HEK293 (cell line): ENCODE results near the gene CLPSL2.

Source experiments
- CTCF ChIA-PET: fragments of 350-600 bp; formaldehyde crosslinking; extraction: SDS; loops from one replicate; lab custom pipeline; 2021; ENCODE audit warnings: antibody characterized with exemption; lab: Yijun Ruan, JAX
- POLR2A ChIA-PET: fragments of 300-600 bp; formaldehyde crosslinking; extraction: SDS; loops from one replicate; lab custom pipeline; 2020; ENCODE audit warnings: antibody characterized with exemption, inconsistent platforms; lab: Yijun Ruan, JAX
- H3K27ac ChIP-seq: fragments of 200-500 bp; sonication (Bioruptor generic); 2 replicates; pipeline ENCODE4 v1.5.1; 2014; ENCODE audit warnings: low read depth, low read length, control low read depth, inconsistent platforms; ENCODE audit errors: extremely low read depth
- H3K36me3 ChIP-seq, 2 experiments: fragments of 200-500 bp in 1 of 2; sonication (Bioruptor generic) in 1 of 2; 1 replicate in 1 of 2; 2 replicates in 1 of 2; pipeline ENCODE4 v1.5.1; 2014 to 2017; ENCODE audit warnings: inconsistent platforms in 2 of 2, low read length in 2 of 2; ENCODE audit not compliant: control insufficient read depth in 2 of 2, insufficient read depth in 1 of 2
- H3K4me1 ChIP-seq: fragments of 200-500 bp; sonication (Bioruptor generic); 2 replicates; pipeline ENCODE4 v1.5.1; 2014; ENCODE audit warnings: mild to moderate bottlenecking, low read length, inconsistent platforms; ENCODE audit not compliant: control insufficient read depth, insufficient read depth
- H3K4me3 ChIP-seq: 2 replicates; pipeline ENCODE4 v1.5.1; 2011; ENCODE audit warnings: low read depth, mild to moderate bottlenecking, control low read depth, low read length, moderate library complexity
- H3K9me3 ChIP-seq: fragments of 200-500 bp; sonication (Bioruptor generic); 2 replicates; pipeline ENCODE4 v1.5.1; 2014; ENCODE audit warnings: low read depth, low read length, inconsistent platforms; ENCODE audit not compliant: control insufficient read depth, insufficient read depth
- GLIS1 ChIP-seq: fragments of 450-650 bp; formaldehyde crosslinking; IDR thresholded peaks from 2 replicates; pipeline ENCODE4 v1.5.1; 2016; ENCODE audit warnings: missing biosample characterization, missing genetic modification characterization
- WT1 ChIP-seq: fragments of 450-650 bp; formaldehyde crosslinking; IDR thresholded peaks from 2 replicates; pipeline ENCODE4 v1.5.1; 2016; ENCODE audit warnings: missing biosample characterization, missing genetic modification characterization
- ZBTB1 ChIP-seq: fragments of 450-650 bp; formaldehyde crosslinking; IDR thresholded peaks from 2 replicates; pipeline ENCODE4 v1.5.1; 2016; ENCODE audit warnings: missing biosample characterization, missing genetic modification characterization
- ZFHX2 ChIP-seq: fragments of 450-650 bp; formaldehyde crosslinking; conservative IDR thresholded peaks from 2 replicates; pipeline ENCODE4 v1.5.1; 2016; ENCODE audit warnings: missing biosample characterization, missing genetic modification characterization
- ZNF157 ChIP-seq: fragments of 450-650 bp; formaldehyde crosslinking; IDR thresholded peaks from 2 replicates; pipeline ENCODE4 v1.5.1; 2016; ENCODE audit warnings: missing biosample characterization, missing genetic modification characterization
- ZNF24 ChIP-seq: fragments of 450-650 bp; formaldehyde crosslinking; IDR thresholded peaks from 2 replicates; pipeline ENCODE4 v1.5.1; 2016; ENCODE audit warnings: missing biosample characterization, missing genetic modification characterization
- ZNF266 ChIP-seq: fragments of 450-650 bp; formaldehyde crosslinking; IDR thresholded peaks from 2 replicates; pipeline ENCODE4 v1.5.1; 2016; ENCODE audit warnings: missing biosample characterization, missing genetic modification characterization, low read depth
- ZNF404 ChIP-seq: fragments of 450-650 bp; formaldehyde crosslinking; IDR thresholded peaks from 2 replicates; pipeline ENCODE4 v1.5.1; 2017; ENCODE audit warnings: missing biosample characterization, missing genetic modification characterization
- ZNF555 ChIP-seq: fragments of 450-650 bp; formaldehyde crosslinking; conservative IDR thresholded peaks from 2 replicates; pipeline ENCODE4 v1.5.1; 2017; ENCODE audit warnings: missing biosample characterization, mild to moderate bottlenecking, missing genetic modification characterization, inconsistent platforms
- ZNF585B ChIP-seq: fragments of 450-650 bp; formaldehyde crosslinking; IDR thresholded peaks from 2 replicates; pipeline ENCODE4 v1.5.1; 2016; ENCODE audit warnings: missing biosample characterization, missing genetic modification characterization
- ZNF626 ChIP-seq: fragments of 450-650 bp; sonication (Bioruptor Pico); formaldehyde crosslinking; IDR thresholded peaks from 2 replicates; pipeline ENCODE4 v1.5.1; 2018; ENCODE audit warnings: missing biosample characterization, missing genetic modification characterization, inconsistent platforms
- ZNF654 ChIP-seq: fragments of 450-650 bp; formaldehyde crosslinking; IDR thresholded peaks from 2 replicates; pipeline ENCODE4 v1.5.1; 2016; ENCODE audit warnings: low read depth, missing biosample characterization, missing genetic modification characterization
- TF ChIP-seq, protein P1 (sequence below): IDR thresholded peaks from 2 replicates; pipeline ENCODE4 v1.6.1; 2011; ENCODE audit warnings: mild to moderate bottlenecking, low read depth, low read length, borderline replicate concordance
- TF ChIP-seq, protein P2 (sequence below): fragments of 450-650 bp; formaldehyde crosslinking; IDR thresholded peaks from 2 replicates; pipeline ENCODE4 v1.5.1; 2016; ENCODE audit warnings: missing biosample characterization, missing genetic modification characterization, low read depth
- TF ChIP-seq, protein P3 (sequence below): fragments of 450-650 bp; formaldehyde crosslinking; IDR thresholded peaks from 2 replicates; pipeline ENCODE4 v1.5.1; 2016; ENCODE audit warnings: missing biosample characterization, missing genetic modification characterization
- TF ChIP-seq, protein P4 (sequence below): fragments of 450-650 bp; formaldehyde crosslinking; IDR thresholded peaks from 2 replicates; pipeline ENCODE4 v1.5.1; 2016; ENCODE audit warnings: missing biosample characterization, missing genetic modification characterization
- TF ChIP-seq, protein P5 (sequence below): fragments of 450-650 bp; formaldehyde crosslinking; IDR thresholded peaks from 2 replicates; pipeline ENCODE4 v1.5.1; 2016; ENCODE audit warnings: missing biosample characterization, missing genetic modification characterization, borderline replicate concordance
- TF ChIP-seq, protein P6 (sequence below): fragments of 450-650 bp; formaldehyde crosslinking; IDR thresholded peaks from 2 replicates; pipeline ENCODE4 v1.5.1; 2016; ENCODE audit warnings: missing biosample characterization, missing genetic modification characterization

CLPSL2 gene

DNA sequence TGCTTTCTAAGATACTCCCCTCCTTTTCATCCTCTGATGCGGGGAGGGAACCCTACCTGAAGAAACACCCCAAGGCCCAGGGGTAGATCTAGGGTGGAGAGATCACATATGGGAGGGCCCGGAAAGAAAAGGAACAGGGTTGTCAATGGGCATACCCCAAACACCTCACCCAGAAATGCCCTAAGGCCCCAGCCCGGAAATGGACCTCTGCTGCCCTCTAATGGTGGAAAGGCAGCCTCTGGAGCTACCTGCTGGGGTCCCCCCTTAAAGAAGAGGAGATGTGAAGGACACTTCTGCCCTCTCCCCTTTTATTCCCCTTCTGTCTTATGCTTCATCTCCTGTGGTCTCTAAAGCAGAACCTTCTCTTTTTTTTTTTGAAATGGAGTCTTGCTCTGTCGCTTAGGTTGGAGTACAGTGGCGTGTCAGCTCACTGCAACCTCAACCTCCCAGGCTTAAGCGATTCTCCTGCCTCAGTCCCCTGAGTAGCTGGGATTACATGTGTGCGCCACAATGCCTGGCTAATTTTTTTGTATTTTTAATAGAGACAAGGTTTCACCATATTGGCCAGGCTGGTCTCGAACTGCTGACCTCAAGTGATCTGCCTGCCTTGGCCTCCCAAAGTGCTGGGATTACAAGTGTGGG, 40.0 kb upstream of the CLPSL2 start (continued):
- TF ChIP-seq ZNF654 (tag by site-specific recombination): peak; percentile 98
- TF ChIP-seq, protein P1, sequence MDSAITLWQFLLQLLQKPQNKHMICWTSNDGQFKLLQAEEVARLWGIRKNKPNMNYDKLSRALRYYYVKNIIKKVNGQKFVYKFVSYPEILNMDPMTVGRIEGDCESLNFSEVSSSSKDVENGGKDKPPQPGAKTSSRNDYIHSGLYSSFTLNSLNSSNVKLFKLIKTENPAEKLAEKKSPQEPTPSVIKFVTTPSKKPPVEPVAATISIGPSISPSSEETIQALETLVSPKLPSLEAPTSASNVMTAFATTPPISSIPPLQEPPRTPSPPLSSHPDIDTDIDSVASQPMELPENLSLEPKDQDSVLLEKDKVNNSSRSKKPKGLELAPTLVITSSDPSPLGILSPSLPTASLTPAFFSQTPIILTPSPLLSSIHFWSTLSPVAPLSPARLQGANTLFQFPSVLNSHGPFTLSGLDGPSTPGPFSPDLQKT: no peak
- TF ChIP-seq, protein P2, sequence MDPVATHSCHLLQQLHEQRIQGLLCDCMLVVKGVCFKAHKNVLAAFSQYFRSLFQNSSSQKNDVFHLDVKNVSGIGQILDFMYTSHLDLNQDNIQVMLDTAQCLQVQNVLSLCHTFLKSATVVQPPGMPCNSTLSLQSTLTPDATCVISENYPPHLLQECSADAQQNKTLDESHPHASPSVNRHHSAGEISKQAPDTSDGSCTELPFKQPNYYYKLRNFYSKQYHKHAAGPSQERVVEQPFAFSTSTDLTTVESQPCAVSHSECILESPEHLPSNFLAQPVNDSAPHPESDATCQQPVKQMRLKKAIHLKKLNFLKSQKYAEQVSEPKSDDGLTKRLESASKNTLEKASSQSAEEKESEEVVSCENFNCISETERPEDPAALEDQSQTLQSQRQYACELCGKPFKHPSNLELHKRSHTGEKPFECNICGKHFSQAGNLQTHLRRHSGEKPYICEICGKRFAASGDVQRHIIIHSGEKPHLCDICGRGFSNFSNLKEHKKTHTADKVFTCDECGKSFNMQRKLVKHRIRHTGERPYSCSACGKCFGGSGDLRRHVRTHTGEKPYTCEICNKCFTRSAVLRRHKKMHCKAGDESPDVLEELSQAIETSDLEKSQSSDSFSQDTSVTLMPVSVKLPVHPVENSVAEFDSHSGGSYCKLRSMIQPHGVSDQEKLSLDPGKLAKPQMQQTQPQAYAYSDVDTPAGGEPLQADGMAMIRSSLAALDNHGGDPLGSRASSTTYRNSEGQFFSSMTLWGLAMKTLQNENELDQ (tag by site-specific recombination): no peak
- no peak for TF ChIP-seq GLIS1 (tag by site-specific recombination)
- no peak for TF ChIP-seq ZFHX2 (tag by site-specific recombination)
- TF ChIP-seq WT1 (tag by site-specific recombination): no peak
- no peak for TF ChIP-seq ZNF24 (tag by site-specific recombination)

DNA sequence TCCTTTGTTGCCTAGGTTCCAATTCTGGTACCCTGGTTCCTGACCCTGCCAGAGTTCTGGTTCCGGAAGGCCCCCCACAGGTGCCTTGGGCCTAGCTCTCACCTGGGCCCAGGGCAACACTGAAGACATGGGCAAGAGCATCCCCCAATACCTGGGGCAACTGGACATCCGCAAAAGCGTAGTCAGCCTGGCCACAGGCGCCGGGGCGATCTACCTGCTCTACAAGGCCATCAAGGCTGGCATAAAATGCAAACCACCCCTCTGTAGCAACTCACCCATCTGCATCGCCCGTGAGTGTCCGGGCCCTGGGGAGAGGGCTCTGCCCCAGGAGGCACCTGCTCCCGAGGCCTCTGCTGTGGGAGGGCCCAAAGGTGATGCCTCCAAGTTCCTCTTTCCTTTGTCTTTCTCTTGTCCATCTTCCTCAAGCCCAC, 39.4 kb upstream of the CLPSL2 start, which contains the start of gene ARMC12:
TSS of gene ARMC12 (plus strand) at position 51 of the 431 bp plus-strand sequence. CDS start at position 128, 77 bp downstream.
- Histone ChIP-seq H3K4me3 (no peak within 1 kb of the TSS), H3K9me3 (no peaks in the 10 kb centered on the region), H3K36me3 (no peaks in the 10 kb centered on the region), H3K4me1 (peaks cover 5% of the 10 kb centered on the region), H3K27ac (no peak within 1 kb of the TSS)
- ChIA-PET CTCF (interaction anchor here (0.5 to 6.6 kb wide), 79 partner anchors 10 to 1087 kb away, joined by 3 to 258 read pairs (median 4); partner anchors contain the start of genes DEF6 and RPL10A), POLR2A (interaction anchor here (0.6 to 1.0 kb wide), 6 partner anchors 9 to 264 kb away, joined by 3 to 9 read pairs (median 4); no protein-coding TSS in a partner anchor)
- TF ChIP-seq, protein P3, sequence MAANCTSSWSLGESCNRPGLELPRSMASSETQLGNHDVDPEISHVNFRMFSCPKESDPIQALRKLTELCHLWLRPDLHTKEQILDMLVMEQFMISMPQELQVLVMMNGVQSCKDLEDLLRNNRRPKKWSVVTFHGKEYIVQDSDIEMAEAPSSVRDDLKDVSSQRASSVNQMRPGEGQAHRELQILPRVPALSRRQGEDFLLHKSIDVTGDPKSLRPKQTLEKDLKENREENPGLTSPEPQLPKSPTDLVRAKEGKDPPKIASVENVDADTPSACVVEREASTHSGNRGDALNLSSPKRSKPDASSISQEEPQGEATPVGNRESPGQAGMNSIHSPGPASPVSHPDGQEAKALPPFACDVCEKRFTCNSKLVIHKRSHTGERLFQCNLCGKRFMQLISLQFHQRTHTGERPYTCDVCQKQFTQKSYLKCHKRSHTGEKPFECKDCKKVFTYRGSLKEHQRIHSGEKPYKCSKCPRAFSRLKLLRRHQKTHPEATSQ (tag by site-specific recombination): no peak
- TF ChIP-seq ZNF585B (tag by site-specific recombination): no peak
- no peak for TF ChIP-seq ZNF157

DNA sequence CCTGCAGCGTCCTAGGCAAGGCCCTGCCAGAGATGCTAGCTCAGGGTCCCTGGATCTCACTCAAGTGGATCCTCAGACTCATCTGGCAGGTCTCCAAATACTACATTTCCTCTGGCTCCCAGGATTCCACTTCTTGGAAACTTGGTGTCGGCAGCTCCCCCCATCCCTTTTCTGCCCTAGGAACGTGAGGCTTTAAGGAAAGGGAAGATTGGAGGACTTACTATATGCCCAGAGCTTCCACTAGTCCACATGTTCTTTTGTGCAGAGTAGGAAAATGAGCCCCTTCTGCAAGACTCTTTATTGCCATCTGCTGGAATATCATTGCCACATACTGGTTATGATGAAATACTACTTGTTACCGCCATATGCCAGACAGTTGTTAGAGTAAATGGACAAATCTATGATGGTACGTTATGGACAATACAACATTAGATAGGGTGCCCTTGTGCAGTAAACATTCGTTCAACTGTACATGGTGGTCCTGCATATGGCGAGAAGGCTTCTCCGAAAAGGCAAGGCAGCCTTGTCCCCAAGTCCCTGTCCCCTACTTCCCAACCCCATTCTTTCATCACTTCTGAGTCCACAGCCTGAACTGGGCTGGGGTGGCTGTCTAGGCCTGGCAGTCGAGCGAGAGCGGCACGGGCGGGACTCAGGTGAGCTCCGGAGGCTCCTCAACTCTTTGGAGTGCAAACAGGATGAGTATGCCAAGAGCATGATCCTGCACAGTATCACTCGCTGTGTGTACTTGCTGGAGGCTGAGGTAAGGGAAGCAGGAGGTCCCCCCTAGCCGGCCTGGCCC, 38.8 kb upstream of the CLPSL2 start:
- peaks cover 1% of the 10 kb centered on the region for H3K4me1 ChIP-seq
- CTCF ChIA-PET: interaction anchor here (0.5 to 6.6 kb wide), 60 partner anchors 10 to 1088 kb away, joined by 3 to 258 read pairs (median 4); partner anchors contain the start of genes DEF6 and RPL10A
- H3K36me3 ChIP-seq: no peaks in the 10 kb centered on the region
- no peak overlapping the region for H3K27ac ChIP-seq
- H3K9me3 ChIP-seq: no peaks in the 10 kb centered on the region
- POLR2A ChIA-PET: interaction anchor here (1.0 kb wide), 1 partner anchor 153 kb away, joined by 5 read pairs; no protein-coding TSS in a partner anchor
- no peak overlapping the region for H3K4me3 ChIP-seq
- TF ChIP-seq ZNF404 (tag by site-specific recombination) (no peak), ZNF555 (tag by site-specific recombination) (no peak), ZNF626 (no peak), ZNF266 (tag by site-specific recombination) (no peak), ZBTB1 (tag by site-specific recombination) (no peak), ZNF24 (tag by site-specific recombination) (no peak)
- TF ChIP-seq, protein P4, sequence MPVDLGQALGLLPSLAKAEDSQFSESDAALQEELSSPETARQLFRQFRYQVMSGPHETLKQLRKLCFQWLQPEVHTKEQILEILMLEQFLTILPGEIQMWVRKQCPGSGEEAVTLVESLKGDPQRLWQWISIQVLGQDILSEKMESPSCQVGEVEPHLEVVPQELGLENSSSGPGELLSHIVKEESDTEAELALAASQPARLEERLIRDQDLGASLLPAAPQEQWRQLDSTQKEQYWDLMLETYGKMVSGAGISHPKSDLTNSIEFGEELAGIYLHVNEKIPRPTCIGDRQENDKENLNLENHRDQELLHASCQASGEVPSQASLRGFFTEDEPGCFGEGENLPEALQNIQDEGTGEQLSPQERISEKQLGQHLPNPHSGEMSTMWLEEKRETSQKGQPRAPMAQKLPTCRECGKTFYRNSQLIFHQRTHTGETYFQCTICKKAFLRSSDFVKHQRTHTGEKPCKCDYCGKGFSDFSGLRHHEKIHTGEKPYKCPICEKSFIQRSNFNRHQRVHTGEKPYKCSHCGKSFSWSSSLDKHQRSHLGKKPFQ (tag by site-specific recombination): no peak
- TF ChIP-seq, protein P5, sequence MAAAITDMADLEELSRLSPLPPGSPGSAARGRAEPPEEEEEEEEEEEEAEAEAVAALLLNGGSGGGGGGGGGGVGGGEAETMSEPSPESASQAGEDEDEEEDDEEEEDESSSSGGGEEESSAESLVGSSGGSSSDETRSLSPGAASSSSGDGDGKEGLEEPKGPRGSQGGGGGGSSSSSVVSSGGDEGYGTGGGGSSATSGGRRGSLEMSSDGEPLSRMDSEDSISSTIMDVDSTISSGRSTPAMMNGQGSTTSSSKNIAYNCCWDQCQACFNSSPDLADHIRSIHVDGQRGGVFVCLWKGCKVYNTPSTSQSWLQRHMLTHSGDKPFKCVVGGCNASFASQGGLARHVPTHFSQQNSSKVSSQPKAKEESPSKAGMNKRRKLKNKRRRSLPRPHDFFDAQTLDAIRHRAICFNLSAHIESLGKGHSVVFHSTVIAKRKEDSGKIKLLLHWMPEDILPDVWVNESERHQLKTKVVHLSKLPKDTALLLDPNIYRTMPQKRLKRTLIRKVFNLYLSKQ (tag by site-specific recombination): no peak
- TF ChIP-seq, protein P6, sequence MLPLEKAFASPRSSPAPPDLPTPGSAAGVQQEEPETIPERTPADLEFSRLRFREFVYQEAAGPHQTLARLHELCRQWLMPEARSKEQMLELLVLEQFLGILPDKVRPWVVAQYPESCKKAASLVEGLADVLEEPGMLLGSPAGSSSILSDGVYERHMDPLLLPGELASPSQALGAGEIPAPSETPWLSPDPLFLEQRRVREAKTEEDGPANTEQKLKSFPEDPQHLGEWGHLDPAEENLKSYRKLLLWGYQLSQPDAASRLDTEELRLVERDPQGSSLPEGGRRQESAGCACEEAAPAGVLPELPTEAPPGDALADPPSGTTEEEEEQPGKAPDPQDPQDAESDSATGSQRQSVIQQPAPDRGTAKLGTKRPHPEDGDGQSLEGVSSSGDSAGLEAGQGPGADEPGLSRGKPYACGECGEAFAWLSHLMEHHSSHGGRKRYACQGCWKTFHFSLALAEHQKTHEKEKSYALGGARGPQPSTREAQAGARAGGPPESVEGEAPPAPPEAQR: 0 out of 2 replicates have a peak, but pooled peaks have one; percentile 33
